Measurements from ENCODE around the gene NNMT. TPM values are rescaled to one million over a fixed set of nuclear protein-coding genes. Genes with fewer than 3 reads are reported as not detected.

Gene NNMT
- total RNA-seq, 2 donors from 2014 or later: 74.7 to 276 TPM

- no peaks in the 10 kb centered on the region for H3K9me3 ChIP-seq
- TF ChIP-seq POLR2A (IDR thresholded peaks at IDR 0.05) (no peak), CTCF (IDR thresholded peaks at IDR 0.05) (no peak)
- no peak overlapping the region for H3K4me3 ChIP-seq
- 29 to 35% methylated on average over 8 of the region's 8 CpGs for WGBS, 2 donors
- no peaks in the 10 kb centered on the region for H3K36me3 ChIP-seq (replicated peaks in 1 of 2; ENCODE audit: insufficient read depth in 1 of 2, low read depth in 2 of 2)
- no peak overlapping the region for H3K27ac ChIP-seq
- H3K4me1 ChIP-seq: peaks cover 30% of the 10 kb centered on the region
- H3K27me3 ChIP-seq: no peaks in the 10 kb centered on the region
- DNase-seq (no peak), ATAC-seq (no peak)
- intact Hi-C loops (cut with DNase I): loop anchor here (10.0 kb wide), 1 partner anchor 360 kb away; the partner anchor contains the start of gene HTR3B
These were observed 30.9 kb upstream of the NNMT start for GRCh38 chr11:114265122-114265878.

- H3K4me1 ChIP-seq: peaks cover 16% of the 10 kb centered on the region
- TF ChIP-seq POLR2A (IDR thresholded peaks at IDR 0.05) (no peak), CTCF (IDR thresholded peaks at IDR 0.05) (no peak)
- no peaks in the 10 kb centered on the region for H3K27me3 ChIP-seq
- no peak overlapping the region for H3K27ac ChIP-seq
- DNase-seq (no peak), ATAC-seq (no peak)
- no peaks in the 10 kb centered on the region for H3K9me3 ChIP-seq
- intact Hi-C loops (cut with DNase I): loop anchor here (10.0 kb wide), 1 partner anchor 365 kb away; the partner anchor contains the start of gene HTR3B
- H3K36me3 ChIP-seq (replicated peaks in 1 of 2; ENCODE audit: insufficient read depth in 1 of 2, low read depth in 2 of 2): no peaks in the 10 kb centered on the region
- H3K4me3 ChIP-seq: no peak overlapping the region
- WGBS, 2 donors: 49 to 58% methylated on average over 2 of the region's 2 CpGs
These were observed 26.7 kb upstream of the NNMT start for GRCh38 chr11:114269498-114269897.

- DNase-seq (no peak), ATAC-seq (no peak)
- 95 to 96% methylated on average over 5 of the region's 5 CpGs for WGBS, 2 donors
- TF ChIP-seq POLR2A (IDR thresholded peaks at IDR 0.05): no peak
- no peak for TF ChIP-seq CTCF (IDR thresholded peaks at IDR 0.05)
- no peak overlapping the region for H3K4me3 ChIP-seq
- intact Hi-C loops (cut with DNase I): no loop called here
- no peaks in the 10 kb centered on the region for H3K27me3 ChIP-seq
- peaks cover 4% of the 10 kb centered on the region for H3K4me1 ChIP-seq
- H3K9me3 ChIP-seq: no peaks in the 10 kb centered on the region
- no peak overlapping the region for H3K27ac ChIP-seq
- H3K36me3 ChIP-seq (replicated peaks in 1 of 2; ENCODE audit: insufficient read depth in 1 of 2, low read depth in 2 of 2): no peaks in the 10 kb centered on the region
These were observed 25.5 kb upstream of the NNMT start for GRCh38 chr11:114270531-114271270.

- DNase-seq (no peak), ATAC-seq (no peak)
- Histone ChIP-seq H3K27me3 (no peaks in the 10 kb centered on the region), H3K36me3 (replicated peaks in 1 of 2; ENCODE audit: insufficient read depth in 1 of 2, low read depth in 2 of 2) (no peaks in the 10 kb centered on the region), H3K9me3 (no peaks in the 10 kb centered on the region), H3K4me3 (no peak overlapping the region), H3K27ac (no peak overlapping the region), H3K4me1 (no peaks in the 10 kb centered on the region)
- intact Hi-C loops (cut with DNase I): no loop called here
- 56 to 58% methylated on average over 2 of the region's 2 CpGs for WGBS, 2 donors
- no peak for TF ChIP-seq CTCF (IDR thresholded peaks at IDR 0.05)
- no peak for TF ChIP-seq POLR2A (IDR thresholded peaks at IDR 0.05)
These were observed 24.9 kb upstream of the NNMT start for GRCh38 chr11:114271316-114271715.
